H9 (cell line): ENCODE data around the gene PARD3. TPM values are rescaled to one million over a fixed set of nuclear protein-coding genes. Genes with fewer than 3 reads are reported as not detected.

Experiments used
- DNase-seq: peaks from one replicate; pipeline ENCODE4 v3.0.0-alpha.2; 2017
- H2AFZ ChIP-seq: one replicate; pipeline ENCODE4 v1.6.1; 2013; ENCODE audit warnings: mild to moderate bottlenecking, low read length, control low read depth, moderate library complexity
- H2AK5ac ChIP-seq: 2 replicates; pipeline ENCODE4 v1.6.1; 2013; ENCODE audit warnings: low read length, control low read depth, mixed read lengths; ENCODE audit not compliant: insufficient read length
- H2BK120ac ChIP-seq: one replicate; pipeline ENCODE4 v1.6.1; 2013; ENCODE audit warnings: low read depth, mild to moderate bottlenecking, low read length, control low read depth, inconsistent platforms; ENCODE audit not compliant: poor library complexity, severe bottlenecking
- H2BK12ac ChIP-seq: 2 replicates; pipeline ENCODE4 v1.6.1; 2013; ENCODE audit warnings: low read length, control low read depth, mixed read lengths, low read depth; ENCODE audit not compliant: insufficient read length
- H2BK15ac ChIP-seq: 2 replicates; pipeline ENCODE4 v1.6.1; 2013; ENCODE audit warnings: low read depth, low read length, control low read depth
- H2BK20ac ChIP-seq: one replicate; pipeline ENCODE4 v1.6.1; 2013; ENCODE audit warnings: low read depth, mild to moderate bottlenecking, low read length, control low read depth, inconsistent platforms; ENCODE audit not compliant: poor library complexity, severe bottlenecking
- H2BK5ac ChIP-seq: 2 replicates; pipeline ENCODE4 v1.6.1; 2013; ENCODE audit warnings: low read length, control low read depth, mixed read lengths; ENCODE audit not compliant: insufficient read length
- H3K14ac ChIP-seq: 2 replicates; pipeline ENCODE4 v1.6.1; 2013; ENCODE audit warnings: low read length, control low read depth; ENCODE audit not compliant: insufficient read depth
- H3K18ac ChIP-seq: 2 replicates; pipeline ENCODE4 v1.6.1; 2013; ENCODE audit warnings: low read depth, mild to moderate bottlenecking, mixed read lengths, low read length, control low read depth; ENCODE audit not compliant: insufficient read length
- H3K23ac ChIP-seq: 2 replicates; pipeline ENCODE4 v1.6.1; 2013; ENCODE audit warnings: low read length, control low read depth, mixed read lengths, low read depth; ENCODE audit not compliant: insufficient read length
- H3K23me2 ChIP-seq: 2 replicates; pipeline ENCODE4 v1.6.1; 2013; ENCODE audit warnings: low read depth, mild to moderate bottlenecking, mixed read lengths, low read length, control low read depth; ENCODE audit not compliant: insufficient read length, poor library complexity, severe bottlenecking
- H3K27ac ChIP-seq: 2 replicates; pipeline ENCODE4 v1.5.1; 2013; ENCODE audit warnings: low read length, control low read depth, mixed read lengths, low read depth; ENCODE audit not compliant: insufficient read length
- H3K27me3 ChIP-seq: 2 replicates; pipeline ENCODE4 v1.6.1; 2013; ENCODE audit warnings: low read length, control low read depth, inconsistent platforms; ENCODE audit not compliant: insufficient read depth
- H3K4ac ChIP-seq: 2 replicates; pipeline ENCODE4 v1.6.1; 2013; ENCODE audit warnings: low read depth, mild to moderate bottlenecking, control low read depth, inconsistent platforms, low read length, moderate library complexity
- H3K4me1 ChIP-seq: 2 replicates; pipeline ENCODE4 v1.6.1; 2013; ENCODE audit warnings: low read length, control low read depth, inconsistent platforms; ENCODE audit not compliant: insufficient read depth
- H3K4me2 ChIP-seq: 2 replicates; pipeline ENCODE4 v1.6.1; 2013; ENCODE audit warnings: low read length, control low read depth, mixed read lengths; ENCODE audit not compliant: insufficient read length, insufficient read depth
- H3K56ac ChIP-seq: 2 replicates; pipeline ENCODE4 v1.6.1; 2013; ENCODE audit warnings: low read depth, mild to moderate bottlenecking, mixed read lengths, low read length, control low read depth; ENCODE audit not compliant: insufficient read length
- H3K79me1 ChIP-seq: 2 replicates; pipeline ENCODE4 v1.6.1; 2013; ENCODE audit warnings: low read depth, mild to moderate bottlenecking, moderate library complexity, low read length, control low read depth, inconsistent platforms; ENCODE audit not compliant: insufficient read depth, poor library complexity, severe bottlenecking
- H3K79me2 ChIP-seq: 2 replicates; pipeline ENCODE4 v1.6.1; 2013; ENCODE audit warnings: low read length, control low read depth, inconsistent platforms; ENCODE audit not compliant: insufficient read depth
- H3K9ac ChIP-seq: 2 replicates; pipeline ENCODE4 v1.6.1; 2013; ENCODE audit warnings: low read length, control low read depth, mixed read lengths; ENCODE audit not compliant: insufficient read length; ENCODE audit errors: extremely low read depth
- H3K9me3 ChIP-seq: one replicate; pipeline ENCODE4 v1.6.1; 2013; ENCODE audit warnings: low read depth, low read length, inconsistent platforms; ENCODE audit not compliant: control insufficient read depth
- H3T11ph ChIP-seq: one replicate; pipeline ENCODE4 v1.6.1; 2013; ENCODE audit warnings: mild to moderate bottlenecking, low read length, control low read depth, inconsistent platforms
- H4K20me1 ChIP-seq: one replicate; pipeline ENCODE4 v1.6.1; 2013; ENCODE audit not compliant: control insufficient read depth, insufficient read length, insufficient read depth
- H4K5ac ChIP-seq: 2 replicates; pipeline ENCODE4 v1.6.1; 2013; ENCODE audit warnings: low read depth, mild to moderate bottlenecking, mixed read lengths, low read length, control low read depth; ENCODE audit not compliant: insufficient read length
- H4K8ac ChIP-seq: replicated peaks from 2 replicates; pipeline ENCODE4 v1.6.1; 2013; ENCODE audit warnings: low read length, control low read depth, mixed read lengths, low read depth; ENCODE audit not compliant: insufficient read length
- H4K91ac ChIP-seq: 2 replicates; pipeline ENCODE4 v1.6.1; 2013; ENCODE audit warnings: low read depth, mild to moderate bottlenecking, moderate library complexity, mixed read lengths, low read length, control low read depth; ENCODE audit not compliant: insufficient read length
- H3K27ac Mint-ChIP-seq, 3 experiments: 2 replicates in 2 of 3; 3 replicates in 1 of 3; pipeline ENCODE4 v1.8.0; 2020 to 2021; ENCODE audit warnings: mixed read lengths in 3 of 3, mild to moderate bottlenecking in 1 of 3, moderate library complexity in 1 of 3
- H3K27me3 Mint-ChIP-seq: 2 replicates; pipeline ENCODE4 v1.8.0; 2021; ENCODE audit warnings: low read depth, mild to moderate bottlenecking, moderate library complexity, mixed read lengths
- H3K36me3 Mint-ChIP-seq, 3 experiments: 2 replicates in 2 of 3; 3 replicates in 1 of 3; pipeline ENCODE4 v1.8.0; 2020 to 2021; ENCODE audit warnings: low read depth in 3 of 3, mixed read lengths in 3 of 3; ENCODE audit not compliant: insufficient read depth in 1 of 3
- H3K4me1 Mint-ChIP-seq, 2 experiments: 2 replicates each; pipeline ENCODE4 v1.8.0; 2020; ENCODE audit warnings: mixed read lengths in 2 of 2
- H3K4me3 Mint-ChIP-seq, 2 experiments: 2 replicates in 1 of 2; 3 replicates in 1 of 2; pipeline ENCODE4 v1.8.0; 2020 to 2021; ENCODE audit warnings: mild to moderate bottlenecking in 2 of 2, mixed read lengths in 2 of 2, moderate library complexity in 1 of 2
- H3K9me3 Mint-ChIP-seq, 2 experiments: 2 replicates in 1 of 2; 3 replicates in 1 of 2; pipeline ENCODE4 v1.8.0; 2020; ENCODE audit warnings: mild to moderate bottlenecking in 2 of 2, mixed read lengths in 2 of 2, moderate library complexity in 1 of 2
- CTCF ChIP-seq: fragments of 200-600 bp; sonication (generic); conservative IDR thresholded peaks from 3 replicates; pipeline ENCODE4 v1.8.0; 2021; ENCODE audit warnings: antibody characterized with exemption, mild to moderate bottlenecking
- WGBS: extraction: QIAGEN DNeasy Blood & Tissue Kit; methylation state at CpG from one replicate; pipeline ENCODE4 v1.1.7; 2013; ENCODE audit warnings: missing lambda C conversion rate, low lambda C conversion rate, mixed read lengths; ENCODE audit not compliant: insufficient read length; ENCODE audit errors: extremely low coverage; 5-methylcytosine and 5-hydroxymethylcytosine counted together
- total RNA-seq: library from RNA; stranded (reverse); gene quantifications from 2 replicates; pipeline ENCODE4 v1.2.1, GENCODE V29; 2021

PARD3 gene
- total RNA-seq, 1 experiment from 2014 or later = 44.7 TPM

DNA sequence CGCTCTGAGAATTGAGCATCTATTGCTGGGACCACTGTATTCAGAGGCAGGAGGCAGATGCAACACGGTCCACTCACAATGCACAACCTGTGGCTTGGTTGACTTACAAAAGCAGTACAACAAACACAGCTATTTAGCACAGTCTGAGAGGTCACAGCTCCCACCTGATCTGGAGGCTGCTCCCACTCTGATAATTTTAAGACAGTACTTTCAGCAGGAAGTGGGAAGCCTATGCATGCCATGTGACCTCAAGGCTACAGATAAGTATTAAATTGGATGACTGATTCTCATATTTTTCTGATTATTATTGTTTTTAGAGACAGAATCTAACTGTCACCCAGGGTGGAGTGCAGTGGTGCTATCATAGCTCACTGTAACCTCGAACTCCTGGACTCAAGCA lies 659.3 kb downstream of the PARD3 start:
- Histone ChIP-seq H3K79me1 (no peaks in the 10 kb centered on the region), H3K9ac (no peak overlapping the region), H3K18ac (no peak overlapping the region), H2BK20ac (no peak overlapping the region), H4K5ac (no peak overlapping the region), H2BK15ac (no peak overlapping the region), H4K91ac (no peak overlapping the region), H2BK120ac (no peak overlapping the region), H2AK5ac (no peak overlapping the region), H3K27ac (no peak overlapping the region), H3K23me2 (no peaks in the 10 kb centered on the region), H4K20me1 (no peaks in the 10 kb centered on the region), H3K79me2 (no peaks in the 10 kb centered on the region), H3K14ac (no peak overlapping the region), H3K23ac (no peak overlapping the region), H4K8ac (no peak overlapping the region), H2AFZ (no peak overlapping the region), H3K27me3 (no peaks in the 10 kb centered on the region), H3K4me1 (peaks cover 3% of the 10 kb centered on the region; the same call in 1 of the 2 replicates), H3K4ac (no peak overlapping the region), H3K56ac (no peak overlapping the region), H2BK5ac (no peak overlapping the region), H3K4me2 (no peak overlapping the region), H3T11ph (no peak overlapping the region), H2BK12ac (no peak overlapping the region), H3K9me3 (no peaks in the 10 kb centered on the region)
- WGBS = no CpG with 5 or more reads among the region's 3 CpGs
- H3K27ac Mint-ChIP-seq = no peak overlapping the region
- H3K4me1 Mint-ChIP-seq = peaks cover 7 to 12% of the 10 kb centered on the region in 2 experiments
- no peaks in the 10 kb centered on the region; a peak in 1 of 7 replicates for H3K36me3 Mint-ChIP-seq
- no peaks in the 10 kb centered on the region for H3K9me3 Mint-ChIP-seq
- TF ChIP-seq CTCF = no peak
- no peak overlapping the region for H3K4me3 Mint-ChIP-seq
- no peak for DNase-seq
- no peaks in the 10 kb centered on the region for H3K27me3 Mint-ChIP-seq
